GM12878 (cell line): ENCODE results near the gene CLTCL1. TPM values are rescaled to one million over a fixed set of nuclear protein-coding genes. Genes with fewer than 3 reads are reported as not detected.

Experiments
- ATAC-seq: fragments of 200-7000 bp; cut with Tn5 transposase; 3 replicates; pipeline ENCODE4 v1.9.1; 2020; ENCODE audit warnings: mild to moderate bottlenecking, moderate library complexity
- BruUV-seq: library from RNA; stranded (reverse); fragments of 400-500 nt; replicated peaks from 2 replicates; lab custom pipeline; 2021; lab: Mats Ljungman, UMichigan
- CTCF ChIA-PET: fragments of 300-600 bp; sonication (Branson Sonifier 250); formaldehyde crosslinking; extraction: SDS; loops from one replicate; lab custom pipeline; 2021; ENCODE audit warnings: inconsistent platforms; lab: Yijun Ruan, JAX
- POLR2A ChIA-PET: fragments of 350-600 bp; formaldehyde crosslinking; extraction: SDS; loops from one replicate; lab custom pipeline; 2021; ENCODE audit warnings: inconsistent platforms; lab: Charles Lee
- RAD21 ChIA-PET: fragments of 300-600 bp; sonication (Branson Sonifier 250); formaldehyde crosslinking; loops from one replicate; lab custom pipeline; 2023; ENCODE audit warnings: antibody characterized with exemption; ENCODE audit not compliant: unreplicated experiment; lab: Charles Lee
- SMC1A ChIA-PET: fragments of 300-600 bp; sonication (Branson Sonifier 250); formaldehyde crosslinking; loops from one replicate; lab custom pipeline; 2023; ENCODE audit not compliant: unreplicated experiment, uncharacterized antibody; lab: Charles Lee
- DNase-seq: peaks from one replicate; pipeline ENCODE4 v3.0.0-alpha.2; 2011; ENCODE audit warnings: low read depth, low spot score
- FAIRE-seq: peaks from 3 replicates; lab custom pipeline; 2011; peaks lifted over from hg19 to GRCh38; lab: Jason Lieb, UNC
- H2AFZ ChIP-seq: 2 replicates; pipeline ENCODE4 v1.6.0; 2011; ENCODE audit warnings: low read depth, low read length, control low read depth; ENCODE audit not compliant: control insufficient read depth
- H3K27ac ChIP-seq: 2 replicates; pipeline ENCODE4 v1.5.1; 2011; ENCODE audit warnings: control low read depth; ENCODE audit not compliant: control insufficient read depth, insufficient read depth
- H3K27me3 ChIP-seq, 2 experiments: replicated peaks in 1 of 2; 2 replicates each; pipeline versions ENCODE4 v1.6.0 to v1.6.1; 2011; ENCODE audit warnings: low read length in 1 of 2; ENCODE audit not compliant: control insufficient read depth in 2 of 2, insufficient read depth in 2 of 2
- H3K36me3 ChIP-seq, 2 experiments: 2 replicates each; pipeline ENCODE4 v1.5.1; 2011; ENCODE audit warnings: low read length in 1 of 2; ENCODE audit not compliant: control insufficient read depth in 2 of 2, insufficient read depth in 2 of 2
- H3K4me1 ChIP-seq: 2 replicates; pipeline ENCODE4 v1.6.1; 2011; ENCODE audit warnings: mild to moderate bottlenecking, low read length, moderate library complexity, mixed read lengths; ENCODE audit not compliant: control insufficient read depth, insufficient read depth
- H3K4me2 ChIP-seq: 2 replicates; pipeline ENCODE4 v1.6.0; 2011; ENCODE audit warnings: control low read depth; ENCODE audit not compliant: control insufficient read depth, insufficient read depth
- H3K4me3 ChIP-seq: fragments of 200-600 bp; sonication (generic); 2 replicates; pipeline ENCODE4 v1.5.1; 2016
- H3K79me2 ChIP-seq: 2 replicates; pipeline ENCODE4 v1.6.0; 2011; ENCODE audit warnings: low read length; ENCODE audit not compliant: control insufficient read depth, insufficient read depth
- H3K9ac ChIP-seq: 2 replicates; pipeline ENCODE4 v1.8.0; 2011; ENCODE audit warnings: low read length, control low read depth, mixed read lengths; ENCODE audit not compliant: control insufficient read depth, insufficient read depth
- H3K9me3 ChIP-seq: replicated peaks from 3 replicates; pipeline ENCODE4 v1.5.1; 2011; ENCODE audit warnings: mild to moderate bottlenecking, low read length; ENCODE audit not compliant: control insufficient read depth, insufficient read depth
- H4K20me1 ChIP-seq: 2 replicates; pipeline ENCODE4 v1.6.0; 2011; ENCODE audit not compliant: control insufficient read depth, insufficient read depth
- ASH2L ChIP-seq: fragments of 300-600, 200-600 bp; sonication (generic); IDR thresholded peaks from 2 replicates; pipeline ENCODE4 v1.6.1; 2017; ENCODE audit warnings: low read depth, mild to moderate bottlenecking, borderline replicate concordance
- CBX5 ChIP-seq: sonication (generic); IDR thresholded peaks from 2 replicates; pipeline ENCODE4 v1.6.1; 2016; ENCODE audit warnings: low read depth, moderate library complexity, mild to moderate bottlenecking, inconsistent platforms
- EGR1 ChIP-seq, 2 experiments: IDR thresholded peaks; 1 replicate in 1 of 2; 2 replicates in 1 of 2; pipeline ENCODE4 v1.6.1; 2011 to 2012; ENCODE audit warnings: low read depth in 2 of 2, low read length in 2 of 2, borderline replicate concordance in 1 of 2, mild to moderate bottlenecking in 1 of 2, moderate library complexity in 1 of 2
- FOXK2 ChIP-seq: fragments of 450-650 bp; IDR thresholded peaks from 2 replicates; pipeline ENCODE4 v1.6.1; 2017; ENCODE audit warnings: mild to moderate bottlenecking, moderate library complexity
- FOXM1 ChIP-seq: IDR thresholded peaks from 2 replicates; pipeline ENCODE4 v1.6.1; 2012; ENCODE audit warnings: low read depth, mild to moderate bottlenecking, inconsistent platforms, low read length, moderate library complexity
- KDM1A ChIP-seq: fragments of 200-600 bp; sonication (generic); IDR thresholded peaks from 2 replicates; pipeline ENCODE4 v1.6.1; 2016; ENCODE audit warnings: borderline replicate concordance
- NR2F1 ChIP-seq: fragments of 450-650 bp; conservative IDR thresholded peaks from 2 replicates; pipeline ENCODE4 v1.6.1; 2017; ENCODE audit warnings: mild to moderate bottlenecking
- NRF1 ChIP-seq: conservative IDR thresholded peaks from 2 replicates; pipeline ENCODE4 v1.6.1; 2011; ENCODE audit warnings: mild to moderate bottlenecking, low read depth, low read length, improper control_type of control experiment
- PAX5 ChIP-seq: IDR thresholded peaks from 2 replicates; pipeline ENCODE4 v1.6.1; 2011; ENCODE audit warnings: low read depth, low read length, borderline replicate concordance
- POLR2AphosphoS2 ChIP-seq: IDR thresholded peaks from 2 replicates; pipeline ENCODE4 v1.6.1; 2011; ENCODE audit warnings: low read depth, mild to moderate bottlenecking, low read length, improper control_type of control experiment, moderate library complexity
- POLR2AphosphoS5 ChIP-seq: IDR thresholded peaks from 2 replicates; pipeline ENCODE4 v1.6.1; 2011; ENCODE audit warnings: mild to moderate bottlenecking, low read length, inconsistent platforms
- SPI1 ChIP-seq: IDR thresholded peaks from 2 replicates; pipeline ENCODE4 v1.6.1; 2011; ENCODE audit warnings: low read depth, mild to moderate bottlenecking, low read length, moderate library complexity, borderline replicate concordance; ENCODE audit not compliant: insufficient read depth
- SREBF1 ChIP-seq: IDR thresholded peaks from 2 replicates; pipeline ENCODE4 v1.6.1; 2012; ENCODE audit warnings: mild to moderate bottlenecking, low read length
- ZBED1 ChIP-seq: IDR thresholded peaks from 2 replicates; pipeline ENCODE4 v1.6.1; 2016; ENCODE audit warnings: borderline replicate concordance
- WGBS: methylation state at CpG from one replicate; pipeline ENCODE4 v1.1.6; 2016; ENCODE audit warnings: low lambda C conversion rate; ENCODE audit not compliant: insufficient replicate concordance, insufficient coverage; ENCODE audit errors: missing lambda C conversion rate; 5-methylcytosine and 5-hydroxymethylcytosine counted together
- in situ Hi-C: fragments of 300-500 bp; cut with MboI; formaldehyde crosslinking; loops from 9 replicates; pipeline ENCODE4 v1.14.3; 2018; ENCODE audit warnings: mixed read lengths
- intact Hi-C: fragments of 100-400 bp; cut with micrococcal nuclease; formaldehyde crosslinking; loops from one replicate; pipeline ENCODE4 v1.14.2; 2022; ENCODE audit not compliant: unreplicated experiment
- polyA plus RNA-seq, 11 experiments: library from polyadenylated mRNA; depleted of rRNA in 4 of 11; unstranded in 6 of 11; stranded (reverse) in 5 of 11; fragments of >200 nt; fragmentation: Nextera tagmentation in 4 of 11; fragmentation: Illumina TruSeq in 1 of 11; extraction: Ambion mirVana in 4 of 11; extraction: Trizol in 1 of 11; gene quantifications; 1 replicate in 1 of 11; 2 replicates in 10 of 11; pipeline versions ENCODE4 v1.2.1 to v1.2.3, GENCODE V29; 2011 to 2016; ENCODE audit warnings: inconsistent platforms in 2 of 11, missing spikeins in 2 of 11, low read depth in 1 of 11
- total RNA-seq, 4 experiments: library from RNA; depleted of rRNA in 3 of 4; stranded (reverse); fragments of >200 nt in 3 of 4; fragmentation: Illumina TruSeq in 1 of 4; extraction: Trizol in 1 of 4; gene quantifications; 2 replicates each; pipeline versions ENCODE4 v1.2.1 to v1.2.3, GENCODE V29; 2013 to 2021
- TF ChIP-seq, protein P1 (sequence below): fragments of 450-650 bp; IDR thresholded peaks from 2 replicates; pipeline ENCODE4 v1.6.1; 2018; ENCODE audit warnings: borderline replicate concordance, mild to moderate bottlenecking; ENCODE audit not compliant: partially characterized antibody
- TF ChIP-seq, protein P2 (sequence below): IDR thresholded peaks from 2 replicates; pipeline ENCODE4 v1.6.1; 2011; ENCODE audit warnings: low read depth, low read length, improper control_type of control experiment, borderline replicate concordance

CLTCL1 gene
- total and polyA plus RNA-seq, 10 of the 15 experiments (the other 5 are each of a cell fraction or from before 2014, with no cell fraction given) = under 0.01 to 0.35 (median 0.12) TPM; not detected in 2

DNA sequence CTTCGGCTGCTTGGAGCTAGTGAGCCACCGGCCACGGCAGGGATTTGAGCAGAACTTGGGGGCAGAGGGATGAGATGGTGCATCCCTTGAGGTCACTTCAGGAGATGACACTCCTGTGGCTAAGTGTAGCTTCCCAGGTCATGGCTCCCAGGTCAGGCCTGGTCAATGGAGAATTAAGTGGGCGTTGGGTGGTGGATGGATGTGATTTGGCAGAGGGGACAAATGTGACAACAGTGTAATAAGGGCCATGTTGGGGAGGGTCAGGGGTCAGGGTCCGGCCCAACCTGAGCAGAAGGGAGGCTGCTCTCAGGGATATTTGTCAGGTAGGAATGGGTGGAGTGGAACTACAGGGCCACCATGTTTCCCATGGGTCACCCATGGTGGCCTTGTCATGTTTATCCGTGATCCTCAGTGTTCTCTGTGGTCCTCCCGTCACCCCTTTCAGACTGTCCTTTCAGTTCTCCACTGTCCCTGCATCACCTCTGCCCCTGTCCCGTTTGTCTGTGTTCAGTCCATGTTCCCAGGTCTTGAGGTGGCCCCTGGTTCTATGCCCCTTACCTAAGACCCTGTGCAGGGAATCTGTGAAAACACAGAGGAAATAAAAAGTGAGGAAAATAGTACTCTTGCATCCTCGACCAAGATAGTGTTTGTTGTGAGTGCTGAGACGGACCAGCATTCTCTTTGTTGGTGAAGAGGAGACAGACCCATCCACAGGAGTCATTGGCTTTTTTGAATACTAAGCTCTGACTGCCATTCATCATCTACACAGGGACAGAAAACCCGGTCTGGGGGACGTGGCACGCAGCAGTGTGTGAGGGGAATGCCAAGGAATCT, 119.1 kb downstream of the CLTCL1 start:
- peaks cover 31% of the 10 kb centered on the region for H3K4me1 ChIP-seq
- peaks cover 41% of the 10 kb centered on the region for H3K79me2 ChIP-seq

DNA sequence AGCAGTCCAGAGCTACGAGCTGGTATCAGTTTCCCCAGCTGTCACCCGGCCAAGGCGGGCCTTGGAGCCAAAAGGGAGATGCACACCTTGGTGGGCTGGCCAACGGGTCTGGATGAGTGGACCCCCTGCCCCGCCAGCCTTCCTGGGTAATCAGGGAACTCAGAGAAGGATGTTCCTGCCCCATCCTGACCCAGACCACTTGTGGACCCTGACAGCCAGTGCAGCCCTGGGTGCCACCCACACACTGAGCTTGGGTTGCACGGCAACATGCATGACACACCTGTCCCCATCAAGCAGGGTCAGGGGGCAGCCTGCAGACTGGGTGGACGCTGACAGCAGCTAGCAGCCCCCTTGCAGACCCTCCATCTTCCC, 121.6 kb downstream of the CLTCL1 start:
- H2AFZ ChIP-seq = no peak overlapping the region
- no peak for FAIRE-seq
- ChIA-PET POLR2A (interaction anchor here (0.5 kb wide), 1 partner anchor 9 kb away, joined by 3 read pairs; no protein-coding TSS in a partner anchor), RAD21 (no interaction called here), SMC1A (no interaction called here), CTCF (interaction anchor here (1.8 kb wide), 1 partner anchor 9 kb away, joined by 4 read pairs; no protein-coding TSS in a partner anchor)
- ATAC-seq = no peak
- DNase-seq = no peak
- intact Hi-C loops (no loop called here), in situ Hi-C loops (no loop called here)
- no TSS peak for BruUV-seq
- peaks cover 0 to 1% of the 10 kb centered on the region in 2 experiments; a peak in 2 of 4 replicates for H3K36me3 ChIP-seq
- no peaks in the 10 kb centered on the region for H3K9me3 ChIP-seq
- H3K4me3 ChIP-seq = no peak overlapping the region
- H3K9ac ChIP-seq = no peak overlapping the region
- H3K4me1 ChIP-seq = peaks cover 28% of the 10 kb centered on the region
- H3K79me2 ChIP-seq = peaks cover 36% of the 10 kb centered on the region
- WGBS = 28% methylated on average over 7 of the region's 7 CpGs
- no peak overlapping the region for H3K27ac ChIP-seq
- H3K4me2 ChIP-seq = no peak overlapping the region; the same call in 1 of the 2 replicates
- H3K27me3 ChIP-seq = peaks cover 5 to 11% of the 10 kb centered on the region in 2 experiments; a peak in 3 of 4 replicates
- no peaks in the 10 kb centered on the region for H4K20me1 ChIP-seq
- no peak for TF ChIP-seq POLR2AphosphoS5
- no peak for TF ChIP-seq EGR1 (IDR thresholded peaks at IDR 0.05; ENCODE audit: borderline replicate concordance in 1 of 2, low read depth in 2 of 2, low read length in 2 of 2)
- TF ChIP-seq, protein P1, sequence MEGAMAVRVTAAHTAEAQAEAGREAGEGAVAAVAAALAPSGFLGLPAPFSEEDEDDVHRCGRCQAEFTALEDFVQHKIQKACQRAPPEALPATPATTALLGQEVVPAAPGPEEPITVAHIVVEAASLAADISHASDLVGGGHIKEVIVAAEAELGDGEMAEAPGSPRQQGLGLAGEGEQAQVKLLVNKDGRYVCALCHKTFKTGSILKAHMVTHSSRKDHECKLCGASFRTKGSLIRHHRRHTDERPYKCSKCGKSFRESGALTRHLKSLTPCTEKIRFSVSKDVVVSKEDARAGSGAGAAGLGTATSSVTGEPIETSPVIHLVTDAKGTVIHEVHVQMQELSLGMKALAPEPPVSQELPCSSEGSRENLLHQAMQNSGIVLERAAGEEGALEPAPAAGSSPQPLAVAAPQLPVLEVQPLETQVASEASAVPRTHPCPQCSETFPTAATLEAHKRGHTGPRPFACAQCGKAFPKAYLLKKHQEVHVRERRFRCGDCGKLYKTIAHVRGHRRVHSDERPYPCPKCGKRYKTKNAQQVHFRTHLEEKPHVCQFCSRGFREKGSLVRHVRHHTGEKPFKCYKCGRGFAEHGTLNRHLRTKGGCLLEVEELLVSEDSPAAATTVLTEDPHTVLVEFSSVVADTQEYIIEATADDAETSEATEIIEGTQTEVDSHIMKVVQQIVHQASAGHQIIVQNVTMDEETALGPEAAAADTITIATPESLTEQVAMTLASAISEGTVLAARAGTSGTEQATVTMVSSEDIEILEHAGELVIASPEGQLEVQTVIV = no peak
- TF ChIP-seq FOXM1 = no peak
- no peak for TF ChIP-seq FOXK2
- TF ChIP-seq CBX5 = no peak
- TF ChIP-seq, protein P2, sequence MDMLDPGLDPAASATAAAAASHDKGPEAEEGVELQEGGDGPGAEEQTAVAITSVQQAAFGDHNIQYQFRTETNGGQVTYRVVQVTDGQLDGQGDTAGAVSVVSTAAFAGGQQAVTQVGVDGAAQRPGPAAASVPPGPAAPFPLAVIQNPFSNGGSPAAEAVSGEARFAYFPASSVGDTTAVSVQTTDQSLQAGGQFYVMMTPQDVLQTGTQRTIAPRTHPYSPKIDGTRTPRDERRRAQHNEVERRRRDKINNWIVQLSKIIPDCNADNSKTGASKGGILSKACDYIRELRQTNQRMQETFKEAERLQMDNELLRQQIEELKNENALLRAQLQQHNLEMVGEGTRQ = no peak
- no peak for TF ChIP-seq SPI1
- no peak for TF ChIP-seq KDM1A

More for the DNA sequence above, 119.1 kb downstream of the CLTCL1 start:
- FAIRE-seq (no peak), DNase-seq (no peak), ATAC-seq (no peak)
- CTCF ChIA-PET = interaction anchor here (2.1 kb wide), 1 partner anchor 28 kb away, joined by 15 read pairs; the partner anchor contains the start of gene ESS2
- Histone ChIP-seq H3K27ac (peak overlapping the region; percentile 83), H3K9me3 (no peaks in the 10 kb centered on the region), H3K36me3 (peaks cover 0 to 1% of the 10 kb centered on the region in 2 experiments; a peak in 2 of 4 replicates), H4K20me1 (no peaks in the 10 kb centered on the region), H3K27me3 (peaks cover 5 to 11% of the 10 kb centered on the region in 2 experiments; a peak in 3 of 4 replicates), H3K4me2 (peak overlapping the region; percentile 89), H3K4me3 (peak overlapping the region; percentile 95), H2AFZ (no peak overlapping the region), H3K9ac (peak overlapping the region; percentile 95)
- WGBS = 2% methylated on average over 13 of the region's 13 CpGs
- in situ Hi-C loops = no loop called here
- BruUV-seq = no TSS peak
- POLR2A ChIA-PET = no interaction called here
- SMC1A ChIA-PET = interaction anchor here (1.0 kb wide), 1 partner anchor 15 kb away, joined by 3 read pairs; no protein-coding TSS in a partner anchor
- intact Hi-C loops = no loop called here
- RAD21 ChIA-PET = interaction anchor here (1.0 kb wide), 1 partner anchor 28 kb away, joined by 4 read pairs; the partner anchor contains the start of gene ESS2
- TF ChIP-seq ZBED1 (no peak), ASH2L (no peak), NRF1 (no peak), PAX5 (no peak), POLR2AphosphoS2 (0 out of 2 replicates have a peak, but pooled peaks have one; percentile 15), NR2F1 (no peak), SREBF1 (no peak)
